ENCODE results near the gene OVCA2. TPM values are rescaled to one million over a fixed set of nuclear protein-coding genes. Genes with fewer than 3 reads are reported as not detected.
A peak's percentile ranks its signal among the peaks of the same experiment; 100 is the strongest.

Gene OVCA2
- total and polyA plus RNA-seq, 4 donors, result 11.1 to 55.4 (median 37.4) TPM

- Histone ChIP-seq H3K36me3 (ENCODE audit: control insufficient read depth in 4 of 4, insufficient read depth in 4 of 4, low read length in 4 of 4) (no peaks in the 10 kb centered on the region), H3K9ac (ENCODE audit: insufficient read depth in 1 of 2, low read length in 2 of 2) (no peak overlapping the region), H3K27ac (ENCODE audit: low read depth in 1 of 2, low read length in 1 of 2) (no peak overlapping the region), H3K4me3 (no peak overlapping the region), H3K4me1 (ENCODE audit: control insufficient read depth in 5 of 5, insufficient read depth in 5 of 5, low read length in 5 of 5) (peaks cover 0 to 9% (median 0%) of the 10 kb centered on the region in 5 donors), H3K9me3 (ENCODE audit: control insufficient read depth in 4 of 4, insufficient read depth in 3 of 4, low read length in 3 of 4) (no peaks in the 10 kb centered on the region), H3K27me3 (ENCODE audit: control insufficient read depth in 3 of 3, insufficient read depth in 3 of 3, low read length in 2 of 3) (no peaks in the 10 kb centered on the region)
- WGBS, 2 donors, result 55 to 73% methylated on average over 15 of the region's 15 CpGs
- ATAC-seq (ENCODE audit: insufficient read depth, low FRiP score) (no peak), DNase-seq (no peak)
- no peak for TF ChIP-seq CTCF (IDR thresholded peaks at IDR 0.05; ENCODE audit: control extremely low read depth, extremely low read depth)
Observed at GRCh38 chr17:2008332-2009126, 33.3 kb upstream of the OVCA2 start.

DNA sequence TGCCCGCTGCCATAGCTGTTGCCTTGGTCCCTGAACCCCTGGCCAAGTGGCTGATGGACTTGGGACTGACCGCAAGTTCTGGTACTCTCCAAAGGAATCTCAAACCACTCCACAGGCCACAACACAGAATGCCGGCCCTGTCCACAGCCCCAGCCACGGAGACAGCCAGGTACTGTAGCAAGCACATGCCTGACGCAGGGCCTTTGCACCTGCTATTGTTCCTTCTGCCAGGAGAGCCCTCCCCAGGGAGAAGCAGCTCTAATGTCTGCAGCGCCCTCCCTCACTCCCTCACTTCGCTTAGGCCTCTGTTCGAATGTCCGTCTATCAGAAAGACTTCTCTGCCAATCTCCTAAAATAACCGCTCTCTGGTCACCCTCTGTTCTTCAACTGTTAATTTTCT lies 32.1 kb upstream of the OVCA2 start:
- DNase-seq, result no peak
- no peak for TF ChIP-seq CTCF (IDR thresholded peaks at IDR 0.05; ENCODE audit: control extremely low read depth, extremely low read depth)
- H3K36me3 ChIP-seq (ENCODE audit: control insufficient read depth in 4 of 4, insufficient read depth in 4 of 4, low read length in 4 of 4), result no peaks in the 10 kb centered on the region
- no peak overlapping the region for H3K4me3 ChIP-seq
- no peak overlapping the region for H3K9ac ChIP-seq (ENCODE audit: insufficient read depth in 1 of 2, low read length in 2 of 2)
- H3K27ac ChIP-seq (ENCODE audit: low read depth in 1 of 2, low read length in 1 of 2), result no peak overlapping the region
- no peak for ATAC-seq (ENCODE audit: insufficient read depth, low FRiP score)
- 92 to 98% methylated on average over 10 of the region's 10 CpGs for WGBS, 2 donors
- no peaks in the 10 kb centered on the region for H3K27me3 ChIP-seq (ENCODE audit: control insufficient read depth in 3 of 3, insufficient read depth in 3 of 3, low read length in 2 of 3)
- H3K9me3 ChIP-seq (ENCODE audit: control insufficient read depth in 4 of 4, insufficient read depth in 3 of 4, low read length in 3 of 4), result no peaks in the 10 kb centered on the region
- peaks cover 0 to 9% (median 0%) of the 10 kb centered on the region in 5 donors for H3K4me1 ChIP-seq (ENCODE audit: control insufficient read depth in 5 of 5, insufficient read depth in 5 of 5, low read length in 5 of 5)

- Histone ChIP-seq H3K9ac (ENCODE audit: insufficient read depth in 1 of 2, low read length in 2 of 2) (no peak overlapping the region), H3K9me3 (ENCODE audit: control insufficient read depth in 4 of 4, insufficient read depth in 3 of 4, low read length in 3 of 4) (no peaks in the 10 kb centered on the region), H3K27ac (ENCODE audit: low read depth in 1 of 2, low read length in 1 of 2) (peak overlapping the region in 1 of 2 donors; percentile 75), H3K36me3 (ENCODE audit: control insufficient read depth in 4 of 4, insufficient read depth in 4 of 4, low read length in 4 of 4) (no peaks in the 10 kb centered on the region), H3K4me3 (no peak overlapping the region), H3K4me1 (ENCODE audit: control insufficient read depth in 5 of 5, insufficient read depth in 5 of 5, low read length in 5 of 5) (peaks cover 0 to 9% (median 2%) of the 10 kb centered on the region in 5 donors), H3K27me3 (ENCODE audit: control insufficient read depth in 3 of 3, insufficient read depth in 3 of 3, low read length in 2 of 3) (no peaks in the 10 kb centered on the region)
- ATAC-seq (ENCODE audit: insufficient read depth, low FRiP score) (no peak), DNase-seq (peak in 1 of 3 donors; percentile 36)
- 34 to 48% methylated on average over 24 of the region's 24 CpGs for WGBS, 2 donors
- TF ChIP-seq CTCF (IDR thresholded peaks at IDR 0.05; ENCODE audit: control extremely low read depth, extremely low read depth), result no peak
Observed at GRCh38 chr17:2011411-2012371, 30.1 kb upstream of the OVCA2 start.
